ENCODE results near the gene KLHL6.
A peak's percentile ranks its signal among the peaks of the same experiment; 100 is the strongest.
"Not testable (repeated sequence)": the region's sequence is repeated elsewhere in the genome, so short reads cannot be mapped to it uniquely, and the experiment has no call there.

Gene KLHL6

DNA sequence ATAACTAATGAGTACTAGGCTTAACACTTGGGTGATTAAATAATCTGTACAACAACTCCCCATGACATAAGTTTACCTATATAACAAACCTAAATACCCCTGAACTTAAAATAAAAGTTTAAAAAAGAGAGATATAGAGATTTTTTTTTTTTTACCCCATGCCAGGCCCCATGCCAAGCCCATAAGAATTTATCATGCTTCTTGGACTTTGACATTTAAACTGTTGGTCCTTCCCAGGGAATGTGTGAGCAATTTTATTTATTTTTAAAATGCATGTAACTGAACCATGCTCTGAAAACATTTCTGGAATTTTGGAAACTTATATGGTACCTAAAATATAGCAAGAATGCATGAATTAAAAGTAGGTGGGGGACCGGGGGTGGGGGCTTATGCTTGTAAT, 26.3 kb downstream of the KLHL6 start:
- DNase-seq, result no peak

- DNase-seq, result not testable (repeated sequence)
Measured at GRCh38 chr3:183528758-183529157, 26.7 kb downstream of the KLHL6 start.

DNA sequence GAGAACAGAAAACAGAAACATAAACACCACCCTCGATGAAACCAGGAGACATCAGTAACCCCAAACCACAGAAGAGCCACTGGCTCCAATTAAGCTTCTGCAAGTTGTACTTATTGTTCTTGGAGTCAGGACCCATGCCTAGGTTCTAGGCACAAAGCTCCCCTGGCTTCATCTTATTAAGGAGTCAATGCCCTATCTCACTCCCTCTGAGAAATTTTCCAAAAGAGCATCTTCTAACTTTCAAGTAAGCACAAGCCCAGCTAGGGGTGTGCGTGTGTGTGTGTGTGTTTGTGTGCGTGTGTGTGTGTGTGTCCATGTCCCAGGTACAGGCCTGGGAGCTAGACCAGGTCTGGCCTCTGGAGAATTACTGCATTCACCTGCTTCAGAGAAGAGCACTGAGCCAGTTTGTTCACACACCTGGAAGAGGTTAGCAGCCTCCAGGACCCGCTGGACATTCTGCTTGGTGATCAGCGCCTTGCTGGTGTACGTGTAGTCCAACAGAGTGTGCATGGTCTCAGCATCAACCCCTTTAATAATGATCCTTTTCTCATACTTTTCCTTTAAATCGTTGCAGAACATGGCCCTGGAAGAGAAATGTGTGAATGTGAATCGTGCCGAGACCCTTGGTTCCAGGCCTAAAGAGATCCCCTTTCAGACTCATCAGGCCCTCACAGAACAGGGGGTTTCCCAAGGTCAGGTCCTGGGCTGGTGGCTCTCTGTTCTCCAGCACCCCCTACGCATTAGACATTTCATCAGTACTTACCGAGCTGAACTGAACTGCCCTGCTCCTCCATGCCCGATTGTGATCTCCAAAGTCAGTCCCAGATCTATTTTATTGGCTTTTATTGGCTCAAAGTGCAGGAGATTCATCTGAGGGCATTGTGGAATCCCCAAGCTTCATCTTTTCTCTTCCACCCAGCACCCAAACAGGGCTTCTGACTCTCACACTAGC, 27.8 kb downstream of the KLHL6 start:
- no peak for DNase-seq

- no peak for DNase-seq
Measured at GRCh38 chr3:183526838-183527427, 28.6 kb downstream of the KLHL6 start.

DNA sequence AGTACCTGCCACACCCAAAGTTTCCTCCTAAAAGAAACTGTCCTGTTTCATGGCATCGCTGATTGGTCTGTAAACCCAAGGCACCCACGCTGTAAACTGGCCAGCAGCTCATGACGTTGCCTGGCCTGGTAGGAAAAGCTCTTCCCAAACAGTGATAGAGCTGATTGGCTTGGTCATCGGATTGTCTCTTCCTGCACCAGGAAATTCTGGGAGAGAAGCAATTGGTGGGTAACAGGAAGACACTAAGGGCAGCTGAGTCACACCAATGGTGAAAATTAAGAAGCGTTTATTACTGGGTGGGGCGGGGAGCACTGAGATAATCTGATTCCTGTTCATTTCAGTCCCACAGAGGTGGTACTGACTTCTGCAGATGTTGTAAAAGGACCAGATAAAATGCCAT, 31.0 kb downstream of the KLHL6 start:
- no peak for DNase-seq

- DNase-seq, result not testable (repeated sequence)
Measured at GRCh38 chr3:183520741-183521556, 34.6 kb downstream of the KLHL6 start.

- DNase-seq, result not testable (repeated sequence)
Measured at GRCh38 chr3:183520295-183520694, 35.2 kb downstream of the KLHL6 start.

- DNase-seq, result no peak
Measured at GRCh38 chr3:183519891-183520290, 35.6 kb downstream of the KLHL6 start.

DNA sequence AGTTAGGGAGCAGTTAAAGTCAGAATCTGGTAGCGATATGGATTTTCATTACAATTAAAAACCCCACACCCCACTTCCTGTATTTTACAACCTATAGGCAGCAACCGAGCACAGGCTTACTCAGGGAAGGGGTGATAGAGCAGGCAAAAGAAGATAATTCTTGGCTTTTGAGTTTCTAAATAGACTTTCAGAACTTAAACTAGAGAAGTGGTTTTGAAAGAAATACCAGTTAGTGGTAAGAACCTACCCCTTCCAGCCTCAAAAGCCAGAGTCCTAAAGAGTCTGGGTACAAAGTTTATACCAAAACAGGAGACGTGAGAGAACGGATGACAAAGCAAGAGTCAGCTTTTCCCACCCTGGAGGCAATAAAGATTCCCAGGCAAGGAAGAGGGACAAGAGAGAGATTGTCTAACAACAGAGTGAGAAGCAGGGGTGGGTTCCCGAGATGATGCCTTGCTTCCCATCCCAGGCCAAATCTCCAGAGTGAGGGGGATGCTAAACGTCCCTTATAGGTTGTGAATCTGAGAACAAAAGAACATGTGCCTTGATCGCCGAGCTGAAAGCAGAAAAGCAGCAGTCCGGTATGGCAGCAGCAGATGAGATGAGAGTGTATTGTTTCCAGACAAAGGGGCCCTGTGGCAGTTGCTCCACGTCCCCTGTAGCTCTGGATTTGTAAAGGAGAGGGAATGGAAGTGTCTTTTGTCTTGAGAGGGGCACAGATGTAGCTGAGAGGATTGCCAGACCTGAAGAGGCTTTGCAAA, 36.8 kb downstream of the KLHL6 start:
- DNase-seq, result peak; percentile 28

- no peak for DNase-seq
Measured at GRCh38 chr3:183517607-183518006, 37.9 kb downstream of the KLHL6 start.

- no peak for DNase-seq
Measured at GRCh38 chr3:183515968-183516851, 39.3 kb downstream of the KLHL6 start.

- DNase-seq, result no peak
Measured at GRCh38 chr3:183514021-183514420, 41.5 kb downstream of the KLHL6 start.

DNA sequence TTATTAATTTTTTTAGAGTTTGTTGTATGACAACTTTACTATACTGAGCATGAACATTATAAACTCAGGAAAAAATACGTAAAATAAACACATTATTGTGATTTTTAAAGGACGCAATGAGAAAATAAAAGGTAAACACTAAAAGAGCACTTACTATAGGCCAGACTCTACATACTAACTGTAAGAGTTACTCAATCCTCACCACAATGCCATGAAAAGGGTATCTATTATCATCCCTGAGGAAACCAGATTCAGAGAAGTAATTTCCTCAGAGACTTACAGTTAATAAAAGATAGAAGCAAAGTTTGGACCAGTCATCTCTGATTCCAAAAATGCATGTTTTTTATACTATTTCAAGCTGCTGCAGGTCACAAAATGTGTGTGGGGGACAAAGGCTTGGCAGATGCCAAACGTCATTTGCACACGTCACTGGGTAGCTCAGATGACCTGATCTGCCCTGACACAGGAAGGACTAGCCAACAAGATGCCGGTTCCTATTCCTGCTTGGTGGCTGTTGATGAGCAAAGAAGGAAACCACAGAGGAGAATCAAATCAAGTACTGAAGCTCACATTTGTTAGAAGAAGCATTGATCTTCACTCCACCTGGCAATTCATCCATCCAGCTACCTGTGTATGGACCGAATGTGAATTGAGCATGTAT, 42.3 kb downstream of the KLHL6 start:
- no peak for DNase-seq

DNA sequence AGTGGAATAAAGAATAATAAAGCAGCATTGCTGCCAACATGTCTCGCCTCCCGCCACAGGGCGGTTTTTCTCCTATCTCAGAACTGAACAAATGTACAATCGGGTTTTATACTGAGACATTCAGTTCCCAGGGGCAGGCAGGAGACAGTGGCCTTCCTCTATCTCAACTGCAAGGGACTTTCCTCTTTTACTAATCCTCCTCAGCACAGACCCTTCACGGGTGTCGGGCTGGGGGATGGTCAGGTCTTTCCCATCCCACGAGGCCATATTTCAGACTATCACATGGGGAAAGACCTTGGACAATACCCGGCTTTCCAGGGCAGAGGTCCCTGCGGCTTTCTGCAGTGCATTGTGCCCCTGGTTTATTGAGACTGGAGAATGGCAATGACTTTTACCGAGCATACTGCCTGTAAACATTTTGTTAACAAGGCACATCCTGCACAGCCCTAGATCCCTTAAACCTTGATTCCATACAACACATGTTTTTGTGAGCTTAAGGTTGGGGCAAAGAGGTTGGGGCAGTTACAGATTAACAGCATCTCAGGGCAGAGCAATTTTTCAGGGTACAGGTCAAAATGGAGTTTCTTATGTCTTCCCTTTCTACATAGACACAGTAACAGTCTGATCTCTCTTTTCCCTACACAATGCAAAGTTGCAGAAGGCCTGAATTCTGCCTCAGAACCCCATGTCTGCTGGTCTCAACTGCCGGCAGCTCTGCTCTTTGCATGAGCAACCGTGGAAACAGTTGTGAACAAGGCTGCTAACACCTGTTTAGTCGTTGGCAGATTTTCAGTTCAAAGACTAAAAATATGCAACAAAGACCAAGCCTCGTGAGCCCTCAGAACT, 44.0 kb downstream of the KLHL6 start:
- DNase-seq, result not testable (repeated sequence)

DNA sequence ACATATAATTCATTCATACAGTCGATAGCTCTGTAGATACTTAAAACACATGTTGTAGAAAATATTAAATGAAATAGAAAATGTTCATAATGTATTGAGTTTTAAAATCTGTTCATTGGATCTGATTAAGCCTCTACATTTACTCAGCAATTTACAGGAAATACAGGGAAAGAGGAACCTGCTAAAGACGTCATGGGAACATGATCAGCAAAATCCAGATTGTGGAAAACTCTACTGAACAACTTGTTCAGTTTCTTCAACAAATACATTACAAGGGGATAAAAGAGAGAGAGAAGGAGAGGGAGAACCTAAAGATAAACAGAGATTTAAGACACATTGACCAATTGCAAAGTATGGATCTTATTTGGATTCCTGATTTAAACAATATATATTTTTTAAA, 46.7 kb downstream of the KLHL6 start:
- no peak for DNase-seq

GRCh38 chr3:183507551-183507950, 48.0 kb downstream of the KLHL6 start:
- DNase-seq, result no peak

GRCh38 chr3:183506674-183507320, 48.7 kb downstream of the KLHL6 start:
- no peak for DNase-seq

DNA sequence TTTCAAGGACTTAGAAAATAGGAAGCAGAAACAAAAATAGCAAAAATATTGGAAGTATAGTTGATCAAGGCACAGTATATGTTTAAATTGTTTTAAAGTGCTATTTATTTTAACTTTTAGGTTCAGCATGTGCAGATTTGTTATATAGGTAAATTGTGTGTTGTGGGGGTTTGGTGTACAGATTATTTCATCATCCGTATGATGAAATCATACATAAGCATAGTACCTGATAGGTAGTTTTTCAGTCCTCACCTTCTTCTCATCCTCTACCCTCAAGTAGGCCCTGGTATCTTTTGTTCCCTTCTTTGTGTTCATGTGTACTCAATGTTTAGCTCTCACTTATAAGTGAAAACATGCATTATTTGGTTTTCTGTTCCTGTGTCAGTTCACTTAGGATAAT, 50.9 kb downstream of the KLHL6 start:
- no peak for DNase-seq

DNA sequence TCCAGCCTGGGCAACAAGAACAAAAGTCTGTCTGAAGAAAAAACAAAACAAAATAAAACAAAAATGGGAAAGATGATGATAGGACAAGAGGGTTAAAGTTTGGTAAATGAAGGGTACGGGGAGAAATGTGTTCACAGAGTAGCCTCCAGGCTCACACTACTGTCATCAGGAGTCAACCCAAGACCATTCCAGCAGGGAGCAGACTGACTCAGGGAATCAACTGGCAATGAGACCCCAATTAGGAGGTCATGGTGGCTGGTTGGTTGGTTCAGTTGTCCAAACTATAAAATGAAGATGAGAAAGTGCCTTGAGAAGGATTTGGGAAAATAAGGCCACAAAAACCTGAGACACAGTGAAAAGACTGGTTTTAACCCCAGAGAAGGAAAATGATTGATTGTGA, 51.8 kb downstream of the KLHL6 start:
- no peak for DNase-seq

Data from DMS153 (cell line).